SK-N-SH treated with all-trans-retinoic acid at 6 μM for 48 hours (cell line): ENCODE measurements around the gene C21orf58.

Experiments
- ATAC-seq: fragments of 200-7000 bp; cut with Tn5 transposase; 3 replicates; pipeline ENCODE4 v1.9.1; 2020; ENCODE audit warnings: mild to moderate bottlenecking, moderate library complexity
- BACH2 ChIP-seq: fragments of 250-450 bp; sonication (Bioruptor Pico); IDR thresholded peaks from 2 replicates; pipeline ENCODE4 v1.9.0; 2021; ENCODE audit warnings: mild to moderate bottlenecking, borderline replicate concordance
- CSDC2 ChIP-seq: fragments of 250-450 bp; sonication (Bioruptor Pico); IDR thresholded peaks from 2 replicates; pipeline ENCODE4 v1.5.0; 2020; ENCODE audit warnings: mild to moderate bottlenecking, moderate library complexity
- ESRRG ChIP-seq: fragments of 250-450 bp; sonication (Bioruptor Pico); IDR thresholded peaks from 2 replicates; pipeline ENCODE4 v1.6.1; 2021; ENCODE audit warnings: mild to moderate bottlenecking
- GLIS3 ChIP-seq: fragments of 250-450 bp; sonication (Bioruptor Pico); IDR thresholded peaks from 2 replicates; pipeline ENCODE4 v1.5.0; 2020; ENCODE audit warnings: mild to moderate bottlenecking, moderate library complexity
- OSR1 ChIP-seq: fragments of 250-450 bp; sonication (Bioruptor Pico); IDR thresholded peaks from 2 replicates; pipeline ENCODE4 v1.8.0; 2022; ENCODE audit warnings: moderate library complexity, mild to moderate bottlenecking, inconsistent platforms
- PPARA ChIP-seq: fragments of 250-450 bp; sonication (Bioruptor Pico); IDR thresholded peaks from 2 replicates; pipeline ENCODE4 v1.5.0; 2020; ENCODE audit warnings: mild to moderate bottlenecking, borderline replicate concordance
- RARB ChIP-seq: fragments of 250-450 bp; sonication (Bioruptor Pico); IDR thresholded peaks from 2 replicates; pipeline ENCODE4 v1.8.0; 2021; ENCODE audit warnings: mild to moderate bottlenecking, moderate library complexity
- SNAI2 ChIP-seq: fragments of 250-450 bp; sonication (Bioruptor Pico); IDR thresholded peaks from 2 replicates; pipeline ENCODE4 v1.5.0; 2020; ENCODE audit warnings: mild to moderate bottlenecking, moderate library complexity
- TCF4 ChIP-seq: fragments of 250-450 bp; sonication (Bioruptor Pico); IDR thresholded peaks from 2 replicates; pipeline ENCODE4 v1.8.0; 2021; ENCODE audit warnings: mild to moderate bottlenecking, moderate library complexity, borderline replicate concordance
- TOX ChIP-seq: fragments of 250-450 bp; sonication (Bioruptor Pico); IDR thresholded peaks from 2 replicates; pipeline ENCODE4 v1.8.0; 2021; ENCODE audit warnings: mild to moderate bottlenecking, moderate library complexity, borderline replicate concordance
- ZC3H10 ChIP-seq: fragments of 250-450 bp; sonication (Bioruptor Pico); IDR thresholded peaks from 2 replicates; pipeline ENCODE4 v1.5.1; 2021; ENCODE audit warnings: mild to moderate bottlenecking, moderate library complexity
- ZFP30 ChIP-seq: fragments of 450-650 bp; formaldehyde crosslinking; IDR thresholded peaks from 2 replicates; pipeline ENCODE4 v1.5.0; 2022; ENCODE audit warnings: mild to moderate bottlenecking, moderate library complexity
- ZNF565 ChIP-seq: fragments of 450-650 bp; formaldehyde crosslinking; conservative IDR thresholded peaks from 2 replicates; pipeline ENCODE4 v1.5.0; 2020; ENCODE audit warnings: low read depth, mild to moderate bottlenecking, moderate library complexity
- ZNF70 ChIP-seq: fragments of 450-650 bp; formaldehyde crosslinking; IDR thresholded peaks from 2 replicates; pipeline ENCODE4 v1.5.0; 2020; ENCODE audit warnings: mild to moderate bottlenecking, moderate library complexity
- TF ChIP-seq, protein P1 (sequence below): fragments of 250-450 bp; sonication (Bioruptor Pico); IDR thresholded peaks from 2 replicates; pipeline ENCODE4 v1.5.0; 2020; ENCODE audit warnings: mild to moderate bottlenecking, moderate library complexity
- TF ChIP-seq, protein P2 (sequence below): fragments of 250-450 bp; sonication (Bioruptor Pico); IDR thresholded peaks from 2 replicates; pipeline ENCODE4 v1.8.0; 2020; ENCODE audit warnings: mild to moderate bottlenecking, moderate library complexity, borderline replicate concordance
- TF ChIP-seq, protein P3 (sequence below): fragments of 250-450 bp; sonication (Bioruptor Pico); IDR thresholded peaks from 2 replicates; pipeline ENCODE4 v1.5.1; 2020; ENCODE audit warnings: low read depth, mild to moderate bottlenecking, moderate library complexity

The C21orf58 gene

DNA sequence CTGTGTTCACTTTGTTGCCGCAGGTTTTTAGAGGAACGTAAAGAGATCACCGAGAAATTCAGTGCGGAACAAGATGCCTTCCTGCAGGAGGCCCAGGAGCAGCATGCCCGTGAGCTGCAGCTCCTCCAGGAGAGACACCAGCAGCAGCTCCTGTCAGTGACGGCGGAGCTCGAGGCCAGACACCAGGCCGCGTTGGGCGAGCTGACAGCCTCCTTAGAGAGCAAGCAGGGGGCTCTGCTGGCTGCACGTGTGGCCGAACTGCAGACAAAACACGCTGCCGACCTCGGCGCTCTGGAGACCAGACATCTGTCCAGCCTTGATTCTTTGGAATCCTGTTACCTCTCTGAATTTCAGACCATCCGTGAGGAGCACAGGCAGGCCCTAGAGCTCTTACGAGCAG lies 42.9 kb upstream of the C21orf58 start:
- TF ChIP-seq TCF4 (CRISPR knock-in tag) (no peak), ZNF70 (CRISPR knock-in tag) (no peak), PPARA (CRISPR knock-in tag) (no peak)
- TF ChIP-seq, protein P1, sequence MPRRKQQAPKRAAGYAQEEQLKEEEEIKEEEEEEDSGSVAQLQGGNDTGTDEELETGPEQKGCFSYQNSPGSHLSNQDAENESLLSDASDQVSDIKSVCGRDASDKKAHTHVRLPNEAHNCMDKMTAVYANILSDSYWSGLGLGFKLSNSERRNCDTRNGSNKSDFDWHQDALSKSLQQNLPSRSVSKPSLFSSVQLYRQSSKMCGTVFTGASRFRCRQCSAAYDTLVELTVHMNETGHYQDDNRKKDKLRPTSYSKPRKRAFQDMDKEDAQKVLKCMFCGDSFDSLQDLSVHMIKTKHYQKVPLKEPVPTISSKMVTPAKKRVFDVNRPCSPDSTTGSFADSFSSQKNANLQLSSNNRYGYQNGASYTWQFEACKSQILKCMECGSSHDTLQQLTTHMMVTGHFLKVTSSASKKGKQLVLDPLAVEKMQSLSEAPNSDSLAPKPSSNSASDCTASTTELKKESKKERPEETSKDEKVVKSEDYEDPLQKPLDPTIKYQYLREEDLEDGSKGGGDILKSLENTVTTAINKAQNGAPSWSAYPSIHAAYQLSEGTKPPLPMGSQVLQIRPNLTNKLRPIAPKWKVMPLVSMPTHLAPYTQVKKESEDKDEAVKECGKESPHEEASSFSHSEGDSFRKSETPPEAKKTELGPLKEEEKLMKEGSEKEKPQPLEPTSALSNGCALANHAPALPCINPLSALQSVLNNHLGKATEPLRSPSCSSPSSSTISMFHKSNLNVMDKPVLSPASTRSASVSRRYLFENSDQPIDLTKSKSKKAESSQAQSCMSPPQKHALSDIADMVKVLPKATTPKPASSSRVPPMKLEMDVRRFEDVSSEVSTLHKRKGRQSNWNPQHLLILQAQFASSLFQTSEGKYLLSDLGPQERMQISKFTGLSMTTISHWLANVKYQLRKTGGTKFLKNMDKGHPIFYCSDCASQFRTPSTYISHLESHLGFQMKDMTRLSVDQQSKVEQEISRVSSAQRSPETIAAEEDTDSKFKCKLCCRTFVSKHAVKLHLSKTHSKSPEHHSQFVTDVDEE, result no peak
- ATAC-seq, result no peak

DNA sequence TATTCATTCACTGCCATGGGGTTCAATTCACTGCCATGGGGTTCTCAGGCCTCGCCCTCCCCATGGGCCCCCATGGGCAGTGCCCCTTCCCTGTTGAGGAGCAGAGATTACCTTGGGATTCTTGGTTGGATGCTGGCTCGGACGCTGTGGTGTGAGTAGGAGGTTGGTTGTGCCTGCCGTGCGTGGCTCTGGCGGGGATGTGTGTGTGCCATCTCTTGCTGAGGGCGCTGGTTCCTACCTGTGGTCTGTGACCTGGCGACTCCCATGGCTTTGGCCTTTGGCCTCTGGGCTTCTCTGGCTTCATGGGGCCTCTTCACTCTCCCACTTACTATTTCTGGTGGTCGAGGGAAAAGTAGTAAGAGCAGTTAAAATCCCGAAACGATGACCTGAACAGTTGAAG lies 42.4 kb upstream of the C21orf58 start:
- no peak for ATAC-seq
- TF ChIP-seq SNAI2 (CRISPR knock-in tag), result no peak

DNA sequence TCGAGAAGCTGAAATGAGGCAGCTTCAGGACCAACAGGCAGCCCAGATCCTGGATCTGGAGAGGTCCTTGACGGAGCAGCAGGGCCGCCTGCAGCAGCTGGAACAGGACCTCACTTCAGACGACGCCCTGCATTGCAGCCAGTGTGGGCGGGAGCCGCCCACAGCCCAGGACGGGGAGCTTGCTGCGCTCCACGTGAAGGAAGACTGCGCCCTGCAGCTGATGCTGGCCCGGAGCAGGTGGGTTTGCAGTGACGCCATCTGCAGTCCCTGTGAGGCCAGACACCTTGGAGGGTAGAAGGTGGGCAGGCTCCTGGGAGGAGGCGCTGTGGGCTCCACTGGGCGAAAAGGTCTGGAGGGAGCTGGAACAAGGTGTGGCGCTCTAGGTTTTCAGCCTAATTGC lies 40.0 kb upstream of the C21orf58 start:
- no peak for ATAC-seq
- TF ChIP-seq ZNF565 (CRISPR knock-in tag) (no peak), OSR1 (CRISPR knock-in tag) (no peak), ZFP30 (CRISPR knock-in tag) (no peak), ZNF70 (CRISPR knock-in tag) (no peak), SNAI2 (CRISPR knock-in tag) (no peak), ZC3H10 (no peak), TOX (no peak)
- TF ChIP-seq, protein P1, result no peak

DNA sequence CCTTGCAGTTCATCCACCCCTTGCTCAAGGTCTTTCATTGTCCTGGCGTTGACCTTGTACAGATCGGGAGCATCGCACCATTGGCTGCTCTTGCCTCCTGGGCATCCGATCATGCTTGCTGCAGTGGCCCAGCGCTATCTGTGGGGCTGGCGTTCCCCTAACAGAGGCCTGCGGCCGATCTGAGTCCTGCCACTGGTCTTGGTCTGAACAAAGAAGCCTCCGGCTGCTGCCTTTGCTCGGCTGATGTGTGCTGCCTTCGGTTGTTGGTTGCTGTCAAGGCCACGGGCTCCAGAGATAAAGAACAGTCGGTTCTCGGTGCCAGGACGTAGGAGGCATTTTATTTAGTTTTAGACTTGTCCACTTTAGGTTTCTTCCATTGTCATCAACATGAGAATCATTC lies 39.3 kb upstream of the C21orf58 start:
- no peak for TF ChIP-seq TOX
- no peak for ATAC-seq

DNA sequence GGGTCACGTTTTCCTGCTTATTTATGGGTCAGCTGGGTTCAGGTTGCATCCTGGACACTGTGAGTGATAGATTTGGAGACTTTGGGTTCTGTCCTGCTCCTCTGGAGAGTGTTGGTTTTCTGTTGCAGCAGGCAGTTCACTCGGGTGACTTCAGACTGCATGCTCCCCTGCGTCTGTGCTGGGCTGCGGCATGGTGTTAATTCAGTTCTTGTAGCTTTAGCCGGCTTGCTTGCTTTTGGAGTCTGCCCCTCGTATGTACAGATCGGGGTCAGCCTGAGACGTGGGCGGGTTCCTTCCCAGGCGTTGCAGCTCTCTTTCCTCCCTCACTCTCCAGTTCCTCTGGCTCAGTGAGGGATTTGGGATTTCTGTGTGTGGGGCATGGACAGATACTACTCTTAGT lies 38.3 kb upstream of the C21orf58 start:
- no peak for TF ChIP-seq GLIS3
- TF ChIP-seq ZNF565 (CRISPR knock-in tag), result no peak
- no peak for TF ChIP-seq RARB (CRISPR knock-in tag)
- TF ChIP-seq BACH2 (CRISPR knock-in tag), result no peak
- TF ChIP-seq, protein P2, sequence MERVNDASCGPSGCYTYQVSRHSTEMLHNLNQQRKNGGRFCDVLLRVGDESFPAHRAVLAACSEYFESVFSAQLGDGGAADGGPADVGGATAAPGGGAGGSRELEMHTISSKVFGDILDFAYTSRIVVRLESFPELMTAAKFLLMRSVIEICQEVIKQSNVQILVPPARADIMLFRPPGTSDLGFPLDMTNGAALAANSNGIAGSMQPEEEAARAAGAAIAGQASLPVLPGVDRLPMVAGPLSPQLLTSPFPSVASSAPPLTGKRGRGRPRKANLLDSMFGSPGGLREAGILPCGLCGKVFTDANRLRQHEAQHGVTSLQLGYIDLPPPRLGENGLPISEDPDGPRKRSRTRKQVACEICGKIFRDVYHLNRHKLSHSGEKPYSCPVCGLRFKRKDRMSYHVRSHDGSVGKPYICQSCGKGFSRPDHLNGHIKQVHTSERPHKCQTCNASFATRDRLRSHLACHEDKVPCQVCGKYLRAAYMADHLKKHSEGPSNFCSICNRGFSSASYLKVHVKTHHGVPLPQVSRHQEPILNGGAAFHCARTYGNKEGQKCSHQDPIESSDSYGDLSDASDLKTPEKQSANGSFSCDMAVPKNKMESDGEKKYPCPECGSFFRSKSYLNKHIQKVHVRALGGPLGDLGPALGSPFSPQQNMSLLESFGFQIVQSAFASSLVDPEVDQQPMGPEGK (CRISPR knock-in tag), result no peak
- ATAC-seq, result no peak

DNA sequence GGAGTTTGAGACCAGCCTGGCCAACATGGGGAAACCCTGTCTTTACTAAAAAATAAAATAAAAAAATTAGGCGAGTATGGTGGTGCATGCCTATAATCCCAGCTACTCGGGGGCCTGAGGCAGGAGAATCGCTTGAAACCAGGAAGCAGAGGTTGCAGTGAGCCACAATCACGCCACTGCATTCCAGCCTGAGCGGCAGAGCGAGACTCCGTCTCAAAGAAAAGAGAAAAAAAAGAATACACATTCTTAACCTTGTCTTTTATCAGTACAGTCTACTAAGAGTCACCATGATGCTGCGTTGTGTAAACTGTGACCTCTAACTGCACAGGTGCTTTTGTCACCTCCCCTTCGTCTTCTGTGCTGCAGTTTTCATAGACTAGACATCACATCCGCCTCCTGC lies 37.5 kb upstream of the C21orf58 start:
- TF ChIP-seq ZNF70 (CRISPR knock-in tag) (no peak), TOX (no peak)

DNA sequence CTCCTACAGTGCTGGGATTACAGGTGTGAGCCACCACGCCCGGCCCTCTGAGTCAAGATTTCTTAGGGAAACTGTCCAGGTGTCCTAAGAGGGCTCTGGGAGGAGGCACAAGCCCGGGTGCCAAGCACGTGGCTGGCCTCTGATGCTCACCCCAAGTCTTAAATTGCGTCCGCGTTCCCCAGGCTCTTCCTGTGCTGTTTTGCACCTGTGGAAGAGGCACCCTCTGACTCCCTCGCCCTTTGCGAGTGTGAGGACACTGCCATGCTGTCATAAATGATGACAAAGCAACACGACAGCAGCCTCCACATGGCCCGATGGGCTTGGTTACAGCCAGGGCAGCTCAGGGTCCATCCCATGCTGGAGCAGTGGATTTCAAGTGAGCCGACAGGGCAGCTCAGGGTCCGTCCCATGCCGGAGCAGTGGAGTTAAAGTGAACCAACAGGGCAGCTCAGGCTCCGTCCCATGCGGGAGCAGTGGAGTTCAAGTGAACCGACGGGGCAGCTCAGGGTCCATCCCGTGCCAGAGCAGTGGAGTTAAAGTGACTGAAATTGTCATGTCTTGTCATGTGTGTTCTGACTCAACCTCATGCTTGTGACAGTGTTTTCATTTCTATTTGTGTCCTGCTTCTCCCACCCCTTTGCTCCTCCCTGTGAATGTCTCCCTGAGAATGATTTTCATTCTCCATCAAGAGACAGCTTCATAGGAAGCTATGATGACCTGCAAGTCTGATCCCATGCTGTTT lies 34.2 kb upstream of the C21orf58 start:
- TF ChIP-seq, protein P1, result no peak
- no peak for TF ChIP-seq ZC3H10
- TF ChIP-seq ZNF70 (CRISPR knock-in tag), result no peak
- no peak for TF ChIP-seq SNAI2 (CRISPR knock-in tag)
- TF ChIP-seq, protein P3, sequence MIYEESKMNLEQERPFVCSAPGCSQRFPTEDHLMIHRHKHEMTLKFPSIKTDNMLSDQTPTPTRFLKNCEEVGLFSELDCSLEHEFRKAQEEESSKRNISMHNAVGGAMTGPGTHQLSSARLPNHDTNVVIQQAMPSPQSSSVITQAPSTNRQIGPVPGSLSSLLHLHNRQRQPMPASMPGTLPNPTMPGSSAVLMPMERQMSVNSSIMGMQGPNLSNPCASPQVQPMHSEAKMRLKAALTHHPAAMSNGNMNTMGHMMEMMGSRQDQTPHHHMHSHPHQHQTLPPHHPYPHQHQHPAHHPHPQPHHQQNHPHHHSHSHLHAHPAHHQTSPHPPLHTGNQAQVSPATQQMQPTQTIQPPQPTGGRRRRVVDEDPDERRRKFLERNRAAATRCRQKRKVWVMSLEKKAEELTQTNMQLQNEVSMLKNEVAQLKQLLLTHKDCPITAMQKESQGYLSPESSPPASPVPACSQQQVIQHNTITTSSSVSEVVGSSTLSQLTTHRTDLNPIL (CRISPR knock-in tag), result no peak
- TF ChIP-seq ESRRG (CRISPR knock-in tag), result no peak
- TF ChIP-seq CSDC2, result no peak
- no peak for TF ChIP-seq BACH2 (CRISPR knock-in tag)
- no peak for ATAC-seq

More for the DNA sequence above, 37.5 kb upstream of the C21orf58 start:
- no peak for ATAC-seq
